H9 (cell line): ENCODE measurements around the gene KRT74. TPM values are rescaled to one million over a fixed set of nuclear protein-coding genes. Genes with fewer than 3 reads are reported as not detected.

Experiments used
- DNase-seq: peaks from one replicate; pipeline ENCODE4 v3.0.0-alpha.2; 2017
- H2AFZ ChIP-seq: one replicate; pipeline ENCODE4 v1.6.1; 2013; ENCODE audit warnings: mild to moderate bottlenecking, low read length, control low read depth, moderate library complexity
- H2AK5ac ChIP-seq: 2 replicates; pipeline ENCODE4 v1.6.1; 2013; ENCODE audit warnings: low read length, control low read depth, mixed read lengths; ENCODE audit not compliant: insufficient read length
- H2BK120ac ChIP-seq: one replicate; pipeline ENCODE4 v1.6.1; 2013; ENCODE audit warnings: low read depth, mild to moderate bottlenecking, low read length, control low read depth, inconsistent platforms; ENCODE audit not compliant: poor library complexity, severe bottlenecking
- H2BK12ac ChIP-seq: 2 replicates; pipeline ENCODE4 v1.6.1; 2013; ENCODE audit warnings: low read length, control low read depth, mixed read lengths, low read depth; ENCODE audit not compliant: insufficient read length
- H2BK15ac ChIP-seq: 2 replicates; pipeline ENCODE4 v1.6.1; 2013; ENCODE audit warnings: low read depth, low read length, control low read depth
- H2BK20ac ChIP-seq: one replicate; pipeline ENCODE4 v1.6.1; 2013; ENCODE audit warnings: low read depth, mild to moderate bottlenecking, low read length, control low read depth, inconsistent platforms; ENCODE audit not compliant: poor library complexity, severe bottlenecking
- H2BK5ac ChIP-seq: 2 replicates; pipeline ENCODE4 v1.6.1; 2013; ENCODE audit warnings: low read length, control low read depth, mixed read lengths; ENCODE audit not compliant: insufficient read length
- H3K14ac ChIP-seq: 2 replicates; pipeline ENCODE4 v1.6.1; 2013; ENCODE audit warnings: low read length, control low read depth; ENCODE audit not compliant: insufficient read depth
- H3K18ac ChIP-seq: 2 replicates; pipeline ENCODE4 v1.6.1; 2013; ENCODE audit warnings: low read depth, mild to moderate bottlenecking, mixed read lengths, low read length, control low read depth; ENCODE audit not compliant: insufficient read length
- H3K23ac ChIP-seq: 2 replicates; pipeline ENCODE4 v1.6.1; 2013; ENCODE audit warnings: low read length, control low read depth, mixed read lengths, low read depth; ENCODE audit not compliant: insufficient read length
- H3K23me2 ChIP-seq: 2 replicates; pipeline ENCODE4 v1.6.1; 2013; ENCODE audit warnings: low read depth, mild to moderate bottlenecking, mixed read lengths, low read length, control low read depth; ENCODE audit not compliant: insufficient read length, poor library complexity, severe bottlenecking
- H3K27ac ChIP-seq: 2 replicates; pipeline ENCODE4 v1.5.1; 2013; ENCODE audit warnings: low read length, control low read depth, mixed read lengths, low read depth; ENCODE audit not compliant: insufficient read length
- H3K27me3 ChIP-seq: 2 replicates; pipeline ENCODE4 v1.6.1; 2013; ENCODE audit warnings: low read length, control low read depth, inconsistent platforms; ENCODE audit not compliant: insufficient read depth
- H3K4ac ChIP-seq: 2 replicates; pipeline ENCODE4 v1.6.1; 2013; ENCODE audit warnings: low read depth, mild to moderate bottlenecking, control low read depth, inconsistent platforms, low read length, moderate library complexity
- H3K4me1 ChIP-seq: 2 replicates; pipeline ENCODE4 v1.6.1; 2013; ENCODE audit warnings: low read length, control low read depth, inconsistent platforms; ENCODE audit not compliant: insufficient read depth
- H3K4me2 ChIP-seq: 2 replicates; pipeline ENCODE4 v1.6.1; 2013; ENCODE audit warnings: low read length, control low read depth, mixed read lengths; ENCODE audit not compliant: insufficient read length, insufficient read depth
- H3K56ac ChIP-seq: 2 replicates; pipeline ENCODE4 v1.6.1; 2013; ENCODE audit warnings: low read depth, mild to moderate bottlenecking, mixed read lengths, low read length, control low read depth; ENCODE audit not compliant: insufficient read length
- H3K79me1 ChIP-seq: 2 replicates; pipeline ENCODE4 v1.6.1; 2013; ENCODE audit warnings: low read depth, mild to moderate bottlenecking, moderate library complexity, low read length, control low read depth, inconsistent platforms; ENCODE audit not compliant: insufficient read depth, poor library complexity, severe bottlenecking
- H3K79me2 ChIP-seq: 2 replicates; pipeline ENCODE4 v1.6.1; 2013; ENCODE audit warnings: low read length, control low read depth, inconsistent platforms; ENCODE audit not compliant: insufficient read depth
- H3K9ac ChIP-seq: 2 replicates; pipeline ENCODE4 v1.6.1; 2013; ENCODE audit warnings: low read length, control low read depth, mixed read lengths; ENCODE audit not compliant: insufficient read length; ENCODE audit errors: extremely low read depth
- H3K9me3 ChIP-seq: one replicate; pipeline ENCODE4 v1.6.1; 2013; ENCODE audit warnings: low read depth, low read length, inconsistent platforms; ENCODE audit not compliant: control insufficient read depth
- H3T11ph ChIP-seq: one replicate; pipeline ENCODE4 v1.6.1; 2013; ENCODE audit warnings: mild to moderate bottlenecking, low read length, control low read depth, inconsistent platforms
- H4K20me1 ChIP-seq: one replicate; pipeline ENCODE4 v1.6.1; 2013; ENCODE audit not compliant: control insufficient read depth, insufficient read length, insufficient read depth
- H4K5ac ChIP-seq: 2 replicates; pipeline ENCODE4 v1.6.1; 2013; ENCODE audit warnings: low read depth, mild to moderate bottlenecking, mixed read lengths, low read length, control low read depth; ENCODE audit not compliant: insufficient read length
- H4K8ac ChIP-seq: replicated peaks from 2 replicates; pipeline ENCODE4 v1.6.1; 2013; ENCODE audit warnings: low read length, control low read depth, mixed read lengths, low read depth; ENCODE audit not compliant: insufficient read length
- H4K91ac ChIP-seq: 2 replicates; pipeline ENCODE4 v1.6.1; 2013; ENCODE audit warnings: low read depth, mild to moderate bottlenecking, moderate library complexity, mixed read lengths, low read length, control low read depth; ENCODE audit not compliant: insufficient read length
- H3K27ac Mint-ChIP-seq, 3 experiments: 2 replicates in 2 of 3; 3 replicates in 1 of 3; pipeline ENCODE4 v1.8.0; 2020 to 2021; ENCODE audit warnings: mixed read lengths in 3 of 3, mild to moderate bottlenecking in 1 of 3, moderate library complexity in 1 of 3
- H3K27me3 Mint-ChIP-seq: 2 replicates; pipeline ENCODE4 v1.8.0; 2021; ENCODE audit warnings: low read depth, mild to moderate bottlenecking, moderate library complexity, mixed read lengths
- H3K36me3 Mint-ChIP-seq, 3 experiments: 2 replicates in 2 of 3; 3 replicates in 1 of 3; pipeline ENCODE4 v1.8.0; 2020 to 2021; ENCODE audit warnings: low read depth in 3 of 3, mixed read lengths in 3 of 3; ENCODE audit not compliant: insufficient read depth in 1 of 3
- H3K4me1 Mint-ChIP-seq, 2 experiments: 2 replicates each; pipeline ENCODE4 v1.8.0; 2020; ENCODE audit warnings: mixed read lengths in 2 of 2
- H3K4me3 Mint-ChIP-seq, 2 experiments: 2 replicates in 1 of 2; 3 replicates in 1 of 2; pipeline ENCODE4 v1.8.0; 2020 to 2021; ENCODE audit warnings: mild to moderate bottlenecking in 2 of 2, mixed read lengths in 2 of 2, moderate library complexity in 1 of 2
- H3K9me3 Mint-ChIP-seq, 2 experiments: 2 replicates in 1 of 2; 3 replicates in 1 of 2; pipeline ENCODE4 v1.8.0; 2020; ENCODE audit warnings: mild to moderate bottlenecking in 2 of 2, mixed read lengths in 2 of 2, moderate library complexity in 1 of 2
- WGBS: extraction: QIAGEN DNeasy Blood & Tissue Kit; methylation state at CpG from one replicate; pipeline ENCODE4 v1.1.7; 2013; ENCODE audit warnings: missing lambda C conversion rate, low lambda C conversion rate, mixed read lengths; ENCODE audit not compliant: insufficient read length; ENCODE audit errors: extremely low coverage; 5-methylcytosine and 5-hydroxymethylcytosine counted together
- total RNA-seq: library from RNA; stranded (reverse); gene quantifications from 2 replicates; pipeline ENCODE4 v1.2.1, GENCODE V29; 2021
- TF ChIP-seq, protein P1 (sequence below): fragments of 200-600 bp; sonication (generic); conservative IDR thresholded peaks from 3 replicates; pipeline ENCODE4 v1.8.0; 2021; ENCODE audit warnings: antibody characterized with exemption, mild to moderate bottlenecking

KRT74 gene
- total RNA-seq, 1 experiment from 2014 or later: not detected

DNA sequence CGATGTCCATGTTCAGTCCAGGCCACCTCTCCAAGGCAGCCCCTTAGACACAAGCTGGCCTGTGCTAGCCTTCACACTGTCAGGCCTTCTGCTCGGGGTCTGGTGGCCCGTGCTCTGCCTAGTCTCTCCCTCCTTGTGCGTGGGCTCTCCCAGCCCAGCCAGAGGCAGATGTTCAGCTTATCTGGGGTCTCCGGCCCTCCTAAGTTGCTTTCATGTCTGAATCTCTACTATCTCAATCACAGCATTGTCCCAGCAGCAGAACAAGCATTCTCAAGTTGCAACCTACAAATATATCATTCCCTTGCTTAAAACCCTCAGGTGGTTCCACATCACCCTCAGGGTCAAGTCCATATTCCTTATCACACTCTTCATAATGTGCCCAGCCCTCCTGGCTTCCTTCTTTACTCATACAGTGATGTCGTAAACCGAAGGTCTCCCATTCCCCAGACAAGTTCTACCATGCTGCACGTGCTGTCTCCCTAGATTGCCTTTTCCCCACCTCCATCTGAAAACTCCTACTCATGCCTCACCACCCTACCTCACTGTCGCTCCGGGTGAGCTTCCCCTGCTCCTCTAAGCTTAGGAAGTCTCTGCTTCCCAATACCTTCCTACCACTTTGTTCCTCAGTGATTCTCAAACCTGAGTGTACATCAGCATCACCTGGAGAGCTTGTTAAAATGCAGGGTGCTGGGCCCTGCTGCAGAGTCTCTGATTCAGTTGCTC, 43.2 kb upstream of the KRT74 start:
- Histone ChIP-seq H2AK5ac (no peak overlapping the region), H3K23ac (no peak overlapping the region), H3T11ph (no peak overlapping the region), H3K79me2 (no peaks in the 10 kb centered on the region), H3K4me2 (no peak overlapping the region), H2BK5ac (no peak overlapping the region), H3K18ac (no peak overlapping the region), H3K56ac (no peak overlapping the region), H3K9ac (no peak overlapping the region), H3K23me2 (no peaks in the 10 kb centered on the region), H3K79me1 (no peaks in the 10 kb centered on the region), H3K14ac (no peak overlapping the region; the same call in 1 of the 2 replicates), H2BK120ac (no peak overlapping the region), H2AFZ (no peak overlapping the region), H2BK12ac (no peak overlapping the region), H4K5ac (no peak overlapping the region), H3K27me3 (no peaks in the 10 kb centered on the region), H4K8ac (no peak overlapping the region), H3K9me3 (no peaks in the 10 kb centered on the region), H4K91ac (no peak overlapping the region), H2BK15ac (no peak overlapping the region), H3K4ac (no peak overlapping the region), H2BK20ac (no peak overlapping the region), H3K4me1 (no peaks in the 10 kb centered on the region), H3K27ac (no peak overlapping the region), H4K20me1 (no peaks in the 10 kb centered on the region)
- no peaks in the 10 kb centered on the region for H3K9me3 Mint-ChIP-seq
- no peak for DNase-seq
- no CpG with 5 or more reads among the region's 10 CpGs for WGBS
- TF ChIP-seq, protein P1, sequence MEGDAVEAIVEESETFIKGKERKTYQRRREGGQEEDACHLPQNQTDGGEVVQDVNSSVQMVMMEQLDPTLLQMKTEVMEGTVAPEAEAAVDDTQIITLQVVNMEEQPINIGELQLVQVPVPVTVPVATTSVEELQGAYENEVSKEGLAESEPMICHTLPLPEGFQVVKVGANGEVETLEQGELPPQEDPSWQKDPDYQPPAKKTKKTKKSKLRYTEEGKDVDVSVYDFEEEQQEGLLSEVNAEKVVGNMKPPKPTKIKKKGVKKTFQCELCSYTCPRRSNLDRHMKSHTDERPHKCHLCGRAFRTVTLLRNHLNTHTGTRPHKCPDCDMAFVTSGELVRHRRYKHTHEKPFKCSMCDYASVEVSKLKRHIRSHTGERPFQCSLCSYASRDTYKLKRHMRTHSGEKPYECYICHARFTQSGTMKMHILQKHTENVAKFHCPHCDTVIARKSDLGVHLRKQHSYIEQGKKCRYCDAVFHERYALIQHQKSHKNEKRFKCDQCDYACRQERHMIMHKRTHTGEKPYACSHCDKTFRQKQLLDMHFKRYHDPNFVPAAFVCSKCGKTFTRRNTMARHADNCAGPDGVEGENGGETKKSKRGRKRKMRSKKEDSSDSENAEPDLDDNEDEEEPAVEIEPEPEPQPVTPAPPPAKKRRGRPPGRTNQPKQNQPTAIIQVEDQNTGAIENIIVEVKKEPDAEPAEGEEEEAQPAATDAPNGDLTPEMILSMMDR: no peak
- no peak overlapping the region for H3K4me3 Mint-ChIP-seq
- H3K27me3 Mint-ChIP-seq: peaks cover 19% of the 10 kb centered on the region
- H3K36me3 Mint-ChIP-seq: no peaks in the 10 kb centered on the region
- 0 out of 7 replicates have a peak overlapping the region, but pooled peaks of 1 of the 3 experiments have one; percentile 9 for H3K27ac Mint-ChIP-seq
- H3K4me1 Mint-ChIP-seq: peaks cover 5 to 6% of the 10 kb centered on the region in 2 experiments; a peak in 3 of 4 replicates
